GM12878 (cell line): ENCODE data around the gene NKIRAS1. TPM values are rescaled to one million over a fixed set of nuclear protein-coding genes. Genes with fewer than 3 reads are reported as not detected.

Source experiments
- BCL3 ChIP-seq: IDR thresholded peaks from 2 replicates; pipeline ENCODE4 v1.6.1; 2011; ENCODE audit warnings: borderline replicate concordance, low read depth, mild to moderate bottlenecking, moderate library complexity, low read length; ENCODE audit not compliant: insufficient read depth, poor library complexity, severe bottlenecking
- CHD4 ChIP-seq: fragments of 200-600 bp; sonication (generic); IDR thresholded peaks from 2 replicates; pipeline ENCODE4 v1.6.1; 2016; ENCODE audit warnings: mild to moderate bottlenecking
- CREB1 ChIP-seq: IDR thresholded peaks from 2 replicates; pipeline ENCODE4 v1.6.1; 2012; ENCODE audit warnings: low read depth, mild to moderate bottlenecking, inconsistent platforms
- FOXK2 ChIP-seq: fragments of 450-650 bp; IDR thresholded peaks from 2 replicates; pipeline ENCODE4 v1.6.1; 2017; ENCODE audit warnings: mild to moderate bottlenecking, moderate library complexity
- HDAC2 ChIP-seq: fragments of 200-600 bp; sonication (generic); IDR thresholded peaks from 2 replicates; pipeline ENCODE4 v1.6.1; 2017
- HDGF ChIP-seq: fragments of 450-650 bp; IDR thresholded peaks from 2 replicates; pipeline ENCODE4 v1.6.1; 2016; ENCODE audit warnings: antibody characterized with exemption
- IRF4 ChIP-seq: IDR thresholded peaks from 2 replicates; pipeline ENCODE4 v1.6.1; 2011; ENCODE audit warnings: low read depth, low read length
- NR2F1 ChIP-seq: fragments of 450-650 bp; conservative IDR thresholded peaks from 2 replicates; pipeline ENCODE4 v1.6.1; 2017; ENCODE audit warnings: mild to moderate bottlenecking
- PAX8 ChIP-seq: fragments of 450-650 bp; IDR thresholded peaks from 2 replicates; pipeline ENCODE4 v1.6.1; 2017; ENCODE audit warnings: mild to moderate bottlenecking, moderate library complexity
- POLR2AphosphoS5 ChIP-seq: IDR thresholded peaks from 2 replicates; pipeline ENCODE4 v1.6.1; 2011; ENCODE audit warnings: mild to moderate bottlenecking, low read length, inconsistent platforms
- RCOR1 ChIP-seq: conservative IDR thresholded peaks from 2 replicates; pipeline ENCODE4 v1.6.1; 2012; ENCODE audit warnings: low read depth, low read length, improper control_type of control experiment
- RUNX3 ChIP-seq: IDR thresholded peaks from 2 replicates; pipeline ENCODE4 v1.6.1; 2012; ENCODE audit warnings: low read length, inconsistent platforms
- SMAD1 ChIP-seq: fragments of 450-650 bp; IDR thresholded peaks from 2 replicates; pipeline ENCODE4 v1.6.1; 2018; ENCODE audit warnings: mild to moderate bottlenecking, low read depth; ENCODE audit not compliant: partially characterized antibody
- SP1 ChIP-seq: IDR thresholded peaks from one replicate; pipeline ENCODE4 v1.6.1; 2011; ENCODE audit warnings: low read depth, low read length
- SRF ChIP-seq, 2 experiments: IDR thresholded peaks; 2 replicates each; pipeline ENCODE4 v1.6.1; 2011; ENCODE audit warnings: low read depth in 2 of 2, low read length in 2 of 2, mild to moderate bottlenecking in 1 of 2, moderate library complexity in 1 of 2
- TCF7 ChIP-seq: IDR thresholded peaks from 2 replicates; pipeline ENCODE4 v1.6.1; 2014; ENCODE audit warnings: antibody characterized with exemption, borderline replicate concordance
- WRNIP1 ChIP-seq: IDR thresholded peaks from 2 replicates; pipeline ENCODE4 v1.6.1; 2011; ENCODE audit warnings: low read depth, low read length, improper control_type of control experiment, borderline replicate concordance
- ZBTB11 ChIP-seq: fragments of 450-650 bp; formaldehyde crosslinking; IDR thresholded peaks from 2 replicates; pipeline ENCODE4 v1.5.0; 2022; ENCODE audit warnings: mild to moderate bottlenecking, missing genetic modification characterization
- ZBTB40 ChIP-seq: fragments of 450-650 bp; IDR thresholded peaks from 2 replicates; pipeline ENCODE4 v1.6.1; 2016; ENCODE audit warnings: mild to moderate bottlenecking, moderate library complexity, borderline replicate concordance
- ZNF207 ChIP-seq: fragments of 450-650 bp; IDR thresholded peaks from 2 replicates; pipeline ENCODE4 v1.6.1; 2014; ENCODE audit warnings: antibody characterized with exemption, mild to moderate bottlenecking, borderline replicate concordance
- polyA plus RNA-seq, 11 experiments: library from polyadenylated mRNA; depleted of rRNA in 4 of 11; unstranded in 6 of 11; stranded (reverse) in 5 of 11; fragments of >200 nt; fragmentation: Nextera tagmentation in 4 of 11; fragmentation: Illumina TruSeq in 1 of 11; extraction: Ambion mirVana in 4 of 11; extraction: Trizol in 1 of 11; gene quantifications; 1 replicate in 1 of 11; 2 replicates in 10 of 11; pipeline versions ENCODE4 v1.2.1 to v1.2.3, GENCODE V29; 2011 to 2016; ENCODE audit warnings: inconsistent platforms in 2 of 11, missing spikeins in 2 of 11, low read depth in 1 of 11
- total RNA-seq, 4 experiments: library from RNA; depleted of rRNA in 3 of 4; stranded (reverse); fragments of >200 nt in 3 of 4; fragmentation: Illumina TruSeq in 1 of 4; extraction: Trizol in 1 of 4; gene quantifications; 2 replicates each; pipeline versions ENCODE4 v1.2.1 to v1.2.3, GENCODE V29; 2013 to 2021
- TF ChIP-seq, protein P1 (sequence below): fragments of 450-650 bp; IDR thresholded peaks from 2 replicates; pipeline ENCODE4 v1.6.1; 2017; ENCODE audit warnings: low read depth, mild to moderate bottlenecking, moderate library complexity

NKIRAS1 gene
- total and polyA plus RNA-seq, 10 of the 15 experiments (the other 5 are each of a cell fraction or from before 2014, with no cell fraction given) = 7.1 to 17.9 (median 10.9) TPM

- TF ChIP-seq, protein P1, sequence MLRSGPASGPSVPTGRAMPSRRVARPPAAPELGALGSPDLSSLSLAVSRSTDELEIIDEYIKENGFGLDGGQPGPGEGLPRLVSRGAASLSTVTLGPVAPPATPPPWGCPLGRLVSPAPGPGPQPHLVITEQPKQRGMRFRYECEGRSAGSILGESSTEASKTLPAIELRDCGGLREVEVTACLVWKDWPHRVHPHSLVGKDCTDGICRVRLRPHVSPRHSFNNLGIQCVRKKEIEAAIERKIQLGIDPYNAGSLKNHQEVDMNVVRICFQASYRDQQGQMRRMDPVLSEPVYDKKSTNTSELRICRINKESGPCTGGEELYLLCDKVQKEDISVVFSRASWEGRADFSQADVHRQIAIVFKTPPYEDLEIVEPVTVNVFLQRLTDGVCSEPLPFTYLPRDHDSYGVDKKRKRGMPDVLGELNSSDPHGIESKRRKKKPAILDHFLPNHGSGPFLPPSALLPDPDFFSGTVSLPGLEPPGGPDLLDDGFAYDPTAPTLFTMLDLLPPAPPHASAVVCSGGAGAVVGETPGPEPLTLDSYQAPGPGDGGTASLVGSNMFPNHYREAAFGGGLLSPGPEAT = no peak
- TF ChIP-seq BCL3 = no peak
- no peak for TF ChIP-seq SMAD1
- 0 out of 2 replicates have a peak, but pooled peaks have one; percentile 5 for TF ChIP-seq TCF7
- TF ChIP-seq RUNX3 = peak; percentile 17; the same call in 1 of the 2 replicates
- no peak for TF ChIP-seq ZBTB11 (CRISPR knock-in tag)
- no peak for TF ChIP-seq FOXK2
- no peak for TF ChIP-seq RCOR1
- TF ChIP-seq PAX8 = no peak
- TF ChIP-seq CHD4 = no peak
- TF ChIP-seq SRF (IDR thresholded peaks at IDR 0.05; ENCODE audit: low read depth in 2 of 2, low read length in 2 of 2) = no peak
- TF ChIP-seq SP1 = no peak
- no peak for TF ChIP-seq ZBTB40
- no peak for TF ChIP-seq NR2F1
- TF ChIP-seq HDGF = no peak
- no peak for TF ChIP-seq IRF4
- peak; percentile 79 for TF ChIP-seq CREB1
- TF ChIP-seq HDAC2 = no peak
- no peak for TF ChIP-seq ZNF207
- TF ChIP-seq WRNIP1 = no peak
- TF ChIP-seq POLR2AphosphoS5 = no peak
Observed at GRCh38 chr3:23913873-23914743, 2.7 kb downstream of the NKIRAS1 start (continued).
